HK-2 (cell line): ENCODE data around the gene MBD2.
"Not testable (repeated sequence)": the region's sequence is repeated elsewhere in the genome, so short reads cannot be mapped to it uniquely, and the experiment has no call there.

Experiments used
- DNase-seq: peaks from one replicate; pipeline ENCODE4 v3.0.0-alpha.2; 2018; ENCODE audit not compliant: unreplicated experiment

MBD2 gene

DNA sequence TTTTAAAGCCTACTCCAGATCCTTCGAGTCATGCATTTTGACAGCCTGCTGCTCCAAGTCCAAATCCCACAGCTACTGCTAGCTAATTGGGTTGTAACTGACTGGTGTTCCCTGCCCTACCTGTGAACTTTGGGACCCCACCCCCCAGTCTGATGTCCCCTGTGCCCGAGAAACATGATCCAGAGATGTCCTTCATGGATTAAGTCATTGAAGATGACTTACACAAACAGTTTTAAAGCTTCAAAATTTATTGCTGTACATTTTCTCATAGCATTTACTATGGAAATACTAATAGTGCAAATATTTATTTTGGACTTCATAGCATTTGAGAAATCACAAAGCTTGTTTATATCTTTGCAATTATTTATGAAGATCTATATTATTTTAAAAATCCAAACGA lies 73.1 kb downstream of the MBD2 start:
- DNase-seq, result no peak

DNA sequence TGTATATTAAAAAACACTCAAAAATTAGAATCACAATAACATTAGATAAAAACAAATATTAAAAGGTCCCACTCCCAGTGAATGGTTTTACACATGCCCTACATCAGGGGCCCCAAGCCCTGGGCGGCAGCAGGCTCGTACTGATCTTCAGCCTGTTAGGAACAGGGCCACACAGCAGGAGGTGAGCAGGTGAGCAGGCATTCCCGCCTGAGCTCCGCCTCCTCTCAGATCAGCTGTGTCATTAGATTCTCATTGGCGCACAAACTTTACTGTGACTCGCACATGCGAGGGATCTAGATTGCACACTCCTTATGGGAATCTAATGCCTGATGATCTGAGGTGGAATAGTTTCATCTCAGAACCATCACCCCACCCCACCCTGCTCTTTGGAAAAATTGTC lies 74.2 kb downstream of the MBD2 start:
- DNase-seq, result peak; percentile 5

DNA sequence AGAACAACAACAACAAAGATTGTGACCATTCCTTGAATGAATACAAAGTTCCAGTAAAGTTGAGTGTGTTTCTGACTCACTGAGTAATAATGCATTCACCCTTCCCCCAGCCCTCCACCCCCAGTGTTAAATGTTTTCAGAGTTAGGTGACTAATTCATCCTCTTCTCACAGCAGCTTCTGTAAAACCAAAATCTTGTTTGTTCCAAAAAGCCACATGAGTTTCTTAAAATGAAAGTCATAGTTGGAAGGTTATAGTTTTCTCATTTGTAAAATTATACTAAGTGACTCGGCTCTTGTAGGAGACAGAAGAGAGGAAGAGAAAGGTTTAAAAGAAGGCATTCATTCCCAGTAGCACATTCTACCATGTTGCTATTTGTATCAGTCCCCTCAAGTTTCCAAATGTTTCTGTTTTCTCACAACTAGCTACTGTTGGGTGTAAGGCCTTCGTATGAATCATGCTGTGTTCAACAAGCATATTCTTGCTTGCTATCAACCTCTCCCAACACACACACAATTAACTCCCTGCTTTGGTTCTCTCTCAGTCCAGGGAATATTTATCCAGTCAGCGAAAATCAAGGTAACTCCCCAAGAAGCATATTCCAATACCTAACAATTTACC lies 75.3 kb downstream of the MBD2 start:
- peak; percentile 35 for DNase-seq

DNA sequence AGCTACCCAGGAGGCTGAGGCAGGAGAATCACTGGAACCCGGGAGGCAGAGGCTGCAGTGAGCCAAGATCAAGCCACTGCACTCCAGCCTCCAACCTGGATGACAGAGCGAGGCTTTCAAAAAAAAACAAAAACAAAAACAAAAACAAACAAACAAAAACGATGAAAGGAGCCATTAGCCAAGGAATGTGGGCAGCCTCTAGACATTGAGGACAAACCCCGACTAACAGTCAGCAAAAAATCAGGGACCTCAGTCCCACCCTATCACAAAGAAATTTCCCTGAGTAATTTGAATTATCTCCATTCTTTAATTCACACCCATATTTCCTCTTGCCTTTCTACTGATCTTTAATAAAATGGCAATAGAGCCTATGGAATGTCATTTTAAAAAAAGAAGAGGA lies 75.8 kb downstream of the MBD2 start:
- DNase-seq, result no peak

DNA sequence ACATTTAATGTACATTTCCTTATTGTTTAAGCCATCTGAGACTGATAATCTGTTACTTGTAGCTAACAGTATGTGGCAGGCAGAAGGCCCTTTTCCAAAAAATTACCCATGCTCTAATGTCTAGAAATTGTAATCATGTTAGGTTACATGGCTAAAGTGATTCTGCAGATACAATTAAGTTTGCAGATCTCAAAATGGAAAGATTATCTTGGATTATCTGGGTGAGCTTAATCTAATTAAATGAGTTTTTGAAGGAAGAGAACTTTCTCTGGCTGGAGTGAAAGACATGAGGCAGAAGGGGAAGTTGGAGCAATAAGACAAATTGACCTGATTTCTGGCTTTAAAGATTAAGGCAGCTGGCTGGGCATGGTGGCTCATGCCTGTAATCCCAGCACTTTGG lies 76.3 kb downstream of the MBD2 start:
- no peak for DNase-seq

DNA sequence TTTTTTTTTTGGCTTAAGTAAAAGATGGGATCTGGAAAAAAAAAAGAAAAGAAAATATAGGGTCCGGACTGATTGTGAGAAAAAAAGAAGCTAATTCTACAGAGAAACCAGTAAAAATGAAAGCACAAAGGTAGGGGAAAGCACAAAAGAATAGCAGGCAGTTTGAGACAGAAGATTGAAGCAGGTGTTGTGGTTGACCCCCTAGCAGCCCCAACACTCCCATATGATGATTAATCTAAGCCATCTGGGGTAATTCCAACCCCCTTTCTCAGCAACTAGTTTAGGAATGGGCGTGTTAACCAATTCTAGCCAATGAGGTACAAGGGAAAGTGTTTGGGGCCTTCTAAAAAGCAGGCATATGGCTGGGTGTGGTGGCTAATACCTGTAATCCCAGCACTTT lies 77.0 kb downstream of the MBD2 start:
- no peak for DNase-seq

DNA sequence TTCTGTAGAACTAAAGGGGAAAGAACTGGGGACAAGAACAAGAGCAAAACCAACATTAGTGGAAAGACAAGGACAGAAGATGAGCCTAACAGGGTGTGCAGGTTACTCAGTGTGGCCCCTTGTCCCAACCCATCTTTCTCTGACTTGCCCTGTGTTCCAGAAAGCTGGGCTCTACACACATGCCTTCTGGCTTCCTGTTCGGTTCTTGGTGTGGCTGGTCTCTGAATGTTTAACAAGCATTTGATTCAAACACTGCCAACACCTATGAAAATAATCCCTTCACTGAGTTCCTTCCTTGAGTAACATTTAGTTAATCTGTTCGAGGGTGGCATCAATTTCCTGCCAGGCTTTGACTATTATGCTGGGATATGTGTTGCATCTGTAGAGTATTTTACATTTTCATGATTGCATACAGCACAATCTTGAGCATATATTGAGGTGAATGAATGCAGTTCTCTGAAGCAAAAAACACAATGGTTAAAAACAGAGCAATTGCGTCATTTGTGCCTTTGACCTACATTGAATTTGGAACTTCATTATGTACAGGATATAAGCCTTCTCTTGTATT lies 83.3 kb downstream of the MBD2 start:
- no peak for DNase-seq

DNA sequence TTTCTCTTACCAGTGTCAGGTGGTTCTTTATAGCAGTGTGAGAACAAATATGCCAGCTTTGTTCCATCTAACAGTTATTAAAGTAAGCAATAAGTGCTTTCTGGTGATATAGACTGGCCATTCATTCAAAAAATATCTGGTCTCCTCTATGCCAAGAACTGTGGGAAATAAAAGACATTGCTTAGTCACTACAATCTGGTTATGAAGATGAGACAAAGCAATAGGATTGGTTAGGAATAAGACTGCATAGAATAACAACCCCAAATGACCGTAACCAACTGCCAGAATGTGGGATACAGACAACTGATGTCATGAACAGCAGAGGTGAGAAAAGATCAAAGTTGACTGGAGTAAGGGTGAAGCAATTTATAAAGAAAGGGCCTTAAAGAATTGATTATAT lies 83.8 kb downstream of the MBD2 start:
- DNase-seq, result no peak

DNA sequence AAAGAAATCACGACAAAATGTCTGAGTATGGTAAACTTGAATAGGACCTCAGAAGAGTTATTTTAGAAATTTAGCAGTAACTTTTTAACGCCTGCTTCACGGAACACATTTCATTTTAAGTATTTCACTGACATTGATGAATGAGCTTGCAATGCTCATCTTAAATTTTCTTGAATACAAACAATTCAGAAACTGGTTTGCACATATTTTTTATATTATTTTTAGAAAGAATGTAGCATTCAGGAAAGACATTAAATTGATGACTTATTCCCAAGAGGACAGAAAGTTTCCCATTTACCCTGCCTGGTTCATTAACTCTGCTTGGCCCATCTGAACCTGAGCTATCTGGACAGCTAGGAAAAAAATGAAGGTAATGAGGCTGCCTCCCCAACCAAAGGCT lies 89.3 kb downstream of the MBD2 start:
- DNase-seq, result no peak

DNA sequence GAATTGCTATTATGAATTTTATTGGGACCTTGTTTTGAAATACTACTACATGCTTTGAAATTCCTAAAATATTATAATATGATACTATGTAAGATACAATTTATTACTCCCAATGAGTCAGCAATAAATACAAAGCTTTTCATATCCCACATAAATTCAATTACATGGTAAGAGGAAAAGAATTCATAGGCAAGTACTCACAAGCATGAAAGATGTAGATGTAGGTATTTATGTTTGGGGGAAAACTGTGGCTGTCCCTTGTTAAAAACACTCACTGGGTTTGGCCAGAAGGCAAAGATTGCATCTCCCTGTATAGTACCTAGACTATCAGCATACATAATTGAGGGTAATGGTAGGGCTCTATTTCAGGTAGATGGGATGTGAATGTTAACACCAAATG lies 90.4 kb downstream of the MBD2 start:
- DNase-seq, result no peak

DNA sequence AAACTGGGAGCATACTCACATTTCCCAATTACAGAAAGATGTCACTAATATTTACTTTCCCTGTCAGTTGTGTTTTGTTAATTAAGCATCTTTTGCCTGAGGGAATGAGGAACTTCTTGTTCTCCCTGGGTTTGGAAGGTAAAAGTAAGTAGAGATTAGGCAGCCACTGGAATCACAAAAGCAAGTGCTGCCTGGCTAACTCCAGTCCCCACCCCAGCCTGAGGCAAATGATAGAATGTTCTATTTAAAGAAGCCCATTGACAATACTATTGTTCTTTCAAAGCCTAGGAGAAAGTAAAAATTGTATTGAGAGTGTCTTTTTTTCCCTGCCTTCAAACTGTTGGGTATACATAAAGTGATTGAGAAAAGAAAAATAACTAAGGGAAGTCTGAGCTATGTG lies 93.8 kb downstream of the MBD2 start:
- DNase-seq, result no peak

DNA sequence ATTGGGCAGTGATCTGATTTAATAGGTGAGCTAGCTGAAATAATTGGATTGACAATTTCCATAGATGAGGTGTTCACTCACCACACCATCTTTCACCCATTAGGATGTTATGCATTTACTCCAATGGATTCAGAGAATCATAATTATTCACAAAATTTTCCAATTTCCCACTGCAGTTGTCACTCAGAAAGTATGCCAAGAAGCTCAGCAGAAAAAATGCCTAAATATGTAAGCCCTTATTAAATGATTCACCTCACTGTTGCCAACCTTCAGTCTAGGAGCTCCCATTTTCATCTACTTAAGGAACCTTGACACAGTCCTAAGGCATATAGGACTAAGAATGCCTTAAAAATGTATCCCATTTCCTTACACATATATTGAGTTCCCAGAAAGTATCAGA lies 94.3 kb downstream of the MBD2 start:
- no peak for DNase-seq

DNA sequence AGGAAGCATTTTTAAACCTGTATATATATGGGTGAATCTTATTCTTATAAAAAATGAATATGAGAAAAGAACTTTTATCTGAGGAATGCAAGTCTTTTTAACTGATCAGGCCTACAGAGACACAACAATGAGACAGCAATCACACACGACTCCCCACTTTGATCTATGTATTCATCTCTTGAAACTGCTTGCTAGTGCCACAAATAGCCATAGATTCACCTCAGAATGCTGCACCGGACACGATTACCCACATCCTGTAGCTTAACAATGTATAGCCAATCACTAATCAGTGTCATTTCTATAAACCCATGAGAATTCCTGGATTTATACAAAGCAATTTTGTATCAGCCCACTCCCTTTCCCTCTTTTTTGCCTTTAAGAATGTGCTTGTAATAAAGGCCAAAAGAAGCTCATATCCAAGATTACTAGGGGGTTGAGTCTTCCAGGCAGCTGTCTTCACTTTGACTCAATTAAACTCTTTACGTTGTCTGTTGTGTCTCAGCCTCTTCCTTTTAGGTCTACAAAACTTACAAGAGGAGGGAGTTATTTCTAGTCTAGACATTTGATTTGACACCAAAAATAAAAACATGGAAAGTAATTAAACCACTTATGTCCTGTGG lies 94.9 kb downstream of the MBD2 start:
- DNase-seq, result no peak

DNA sequence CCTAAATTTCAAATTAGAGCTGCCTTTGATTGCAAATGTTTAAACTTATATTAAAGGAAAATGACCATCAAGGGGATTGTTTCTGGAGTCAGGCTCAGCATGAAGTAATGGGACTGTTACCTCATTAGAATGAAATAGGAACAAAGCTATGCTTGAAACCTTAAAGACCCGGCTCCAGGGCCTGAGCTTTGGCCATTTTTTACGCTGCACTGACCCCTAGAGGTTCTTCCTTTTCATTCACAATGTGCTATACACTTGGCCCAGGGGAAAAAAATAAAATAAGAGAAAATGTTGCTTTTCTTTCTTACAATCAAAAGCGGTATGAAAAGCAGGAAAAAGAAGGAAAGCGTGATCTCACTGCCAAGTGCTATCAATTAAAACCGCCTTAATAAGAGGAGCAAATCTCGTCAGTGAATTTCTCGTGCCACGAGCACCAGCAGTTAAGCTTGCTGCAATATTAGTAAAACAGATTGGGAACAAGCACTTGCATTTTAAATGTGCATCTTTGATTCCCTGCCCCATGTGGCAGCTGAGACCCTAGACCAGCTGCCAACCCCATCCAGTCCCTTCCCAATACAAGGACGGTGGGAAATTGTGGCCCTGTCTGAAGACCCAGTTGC lies 96.6 kb downstream of the MBD2 start:
- DNase-seq, result peak; percentile 9

DNA sequence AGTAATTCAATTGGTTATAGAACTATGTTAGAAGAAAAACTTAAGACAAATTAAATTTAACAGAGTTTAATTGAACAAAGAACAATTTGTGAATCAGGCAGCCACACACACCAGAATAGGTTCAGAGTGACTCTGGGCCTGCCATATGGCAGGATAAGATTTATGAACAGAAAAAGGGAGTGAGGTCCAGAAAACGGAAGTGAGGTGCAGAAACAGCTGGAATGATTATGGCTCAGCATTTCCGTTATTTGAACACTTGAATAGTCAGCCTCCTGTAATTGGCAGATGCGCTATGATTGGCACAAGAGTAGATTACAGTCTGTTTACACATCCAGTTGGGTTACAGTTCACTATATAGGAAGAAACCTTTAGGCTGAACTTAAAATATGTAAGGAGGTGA lies 99.0 kb downstream of the MBD2 start:
- no peak for DNase-seq

DNA sequence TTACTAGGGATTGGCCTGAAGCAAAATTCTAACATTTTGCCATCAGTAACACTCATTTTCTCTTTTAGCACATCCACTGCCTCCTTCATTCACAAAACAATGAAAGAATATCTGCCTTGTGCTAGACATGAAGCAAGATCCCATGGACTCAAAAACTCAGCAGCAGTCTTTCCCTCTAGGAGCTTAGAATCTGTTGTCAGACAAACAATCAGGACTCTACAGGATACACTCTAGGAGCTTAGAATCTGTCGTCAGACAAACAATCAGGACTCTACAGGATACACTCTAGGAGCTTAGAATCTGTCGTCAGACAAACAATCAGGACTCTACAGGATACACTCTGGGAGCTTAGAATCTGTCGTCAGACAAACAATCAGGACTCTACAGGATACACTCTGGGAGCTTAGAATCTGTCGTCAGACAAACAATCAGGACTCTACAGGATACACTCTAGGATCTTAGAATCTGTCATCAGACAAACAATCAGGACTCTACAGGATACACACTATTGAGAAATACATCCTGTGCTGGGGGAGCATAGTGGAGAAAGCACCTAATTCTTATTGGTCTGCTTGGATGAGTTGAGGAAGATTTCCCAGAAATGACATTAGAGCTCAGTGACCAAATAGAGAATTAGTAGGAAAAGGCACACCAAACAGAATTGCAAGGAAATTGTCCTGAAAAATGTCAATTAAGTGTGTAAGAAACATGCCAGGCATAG lies 100.6 kb downstream of the MBD2 start:
- not testable (repeated sequence) for DNase-seq

DNA sequence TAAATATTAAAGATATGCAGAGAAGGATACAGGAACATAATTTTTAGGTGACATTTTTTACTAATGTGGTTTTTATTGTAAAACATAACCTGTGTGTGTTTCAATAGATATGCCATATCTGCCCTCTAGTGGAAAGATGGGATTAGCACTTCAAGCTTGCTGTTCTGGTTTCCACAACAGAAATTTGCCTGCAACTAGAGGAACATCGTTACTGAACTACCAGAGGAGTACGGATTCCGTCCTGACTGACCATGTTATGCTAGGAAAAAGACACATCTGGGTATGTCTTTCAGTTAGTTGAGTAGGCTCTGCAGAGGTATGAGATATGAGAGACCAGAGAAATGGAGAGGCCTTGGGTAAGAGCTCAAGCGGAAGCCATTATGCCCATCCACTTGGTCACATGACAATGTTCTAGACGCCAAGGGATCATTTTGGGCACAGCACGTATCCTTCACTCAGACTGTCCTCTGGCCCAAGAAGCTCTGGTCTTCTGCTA lies 104.9 kb downstream of the MBD2 start:
- peak; percentile 1 for DNase-seq

DNA sequence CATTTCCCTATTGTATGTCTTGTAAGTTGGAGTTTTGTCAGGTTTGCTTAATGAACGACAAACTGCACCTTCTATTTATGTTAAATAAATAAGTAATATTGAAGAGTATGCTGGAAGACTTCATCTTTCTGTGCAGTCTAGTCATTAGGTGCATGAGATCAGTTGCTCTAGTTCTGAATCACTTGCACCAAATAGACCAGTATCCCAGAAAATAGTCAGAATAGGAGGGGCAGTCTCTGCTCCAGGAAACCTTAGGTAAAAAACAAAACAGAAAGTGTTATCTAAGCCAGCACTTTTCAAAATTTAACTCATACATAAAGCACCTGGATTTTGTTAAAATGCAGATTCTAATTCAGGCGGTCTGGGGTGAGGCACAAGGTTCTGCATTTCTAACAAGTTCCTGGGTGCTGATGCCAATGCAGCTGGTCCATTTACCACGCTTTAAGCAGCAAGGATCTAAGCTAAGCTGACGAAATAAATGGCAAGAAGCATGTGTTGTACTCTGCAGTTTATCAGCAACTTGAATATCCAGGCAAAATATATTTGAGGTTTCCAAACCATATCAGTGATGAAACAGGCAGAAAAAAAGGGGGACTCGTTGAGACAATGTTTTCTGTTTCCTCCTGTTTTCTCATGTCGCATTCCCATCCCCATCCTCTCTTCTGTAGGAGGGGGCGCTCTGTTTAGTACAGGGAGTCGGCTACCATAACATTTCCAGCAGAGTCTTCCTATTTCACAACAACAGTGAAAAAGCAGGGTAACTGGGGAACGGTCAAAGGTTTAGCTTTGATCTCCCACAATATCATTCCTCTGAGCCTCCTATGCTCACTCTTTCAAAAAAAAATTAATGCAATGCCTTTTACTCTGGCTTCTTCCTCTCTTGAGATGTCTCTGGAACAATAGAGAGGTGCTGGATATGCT lies 106.4 kb downstream of the MBD2 start:
- no peak for DNase-seq

DNA sequence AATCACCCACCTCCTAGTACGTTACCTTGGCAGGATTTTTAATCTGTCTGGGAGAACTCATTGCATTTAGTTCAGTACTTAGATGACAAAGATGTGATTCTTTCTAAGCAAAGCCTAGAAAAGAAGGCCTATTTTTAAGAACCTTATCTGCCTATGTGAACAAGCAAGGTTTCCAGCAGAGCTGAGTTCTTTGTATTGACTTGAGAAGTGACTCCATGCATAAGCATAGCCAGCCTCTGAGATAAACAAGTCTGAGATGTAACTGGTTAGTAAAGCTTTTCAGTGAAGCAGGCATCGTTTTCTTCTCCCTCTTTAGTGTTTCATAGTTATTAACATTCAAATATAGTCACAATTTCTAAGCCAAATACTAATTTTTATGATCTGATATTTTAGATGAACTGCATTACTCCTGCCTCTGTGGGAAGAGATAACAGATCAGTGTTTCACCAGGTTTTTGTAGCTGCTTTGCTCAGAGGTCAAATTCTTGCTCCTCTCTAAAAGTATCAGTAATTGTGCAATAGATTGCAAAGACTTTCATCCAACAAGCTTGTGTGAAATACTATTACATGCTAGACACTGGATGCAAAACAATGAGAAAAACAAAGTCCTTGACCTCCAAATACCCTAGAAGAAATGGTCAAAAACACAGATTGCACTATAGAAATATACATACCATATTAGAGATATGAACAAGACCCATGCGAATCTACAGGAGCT lies 107.8 kb downstream of the MBD2 start:
- DNase-seq, result no peak

DNA sequence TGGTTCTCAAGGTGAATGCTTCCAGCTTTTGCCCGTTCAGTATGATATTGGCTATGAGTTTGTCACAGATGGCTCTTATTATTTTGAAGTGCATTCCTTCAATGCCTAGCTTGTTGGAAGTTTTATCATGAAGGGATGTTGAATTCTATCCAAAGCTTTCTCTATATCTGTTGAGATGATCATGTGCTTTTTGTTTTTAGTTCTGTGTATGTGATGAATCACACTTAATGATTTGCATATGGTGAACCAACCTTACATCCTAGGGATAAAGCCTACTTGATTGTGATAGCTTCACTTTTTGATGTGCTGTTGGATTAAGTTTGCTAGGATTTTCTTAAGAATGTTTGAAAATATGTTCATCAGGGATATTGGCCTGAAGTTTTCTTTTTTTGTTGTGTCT lies 112.1 kb downstream of the MBD2 start:
- DNase-seq, result no peak
